MM.1S (cell line): ENCODE data around the gene TMEM106C.

Experiments used
- CTCF ChIP-seq: fragments of 300-600 bp; sonication (generic); IDR thresholded peaks from 2 replicates; pipeline ENCODE4 v1.5.1; 2016; ENCODE audit warnings: antibody characterized with exemption, low read length, mixed read lengths
- EZH2 ChIP-seq: fragments of 300-600 bp; sonication (generic); optimal IDR thresholded peaks from 2 replicates; pipeline ENCODE3; 2017; ENCODE audit warnings: low read depth, mild to moderate bottlenecking, antibody characterized with exemption, low read length, mixed read lengths

GRCh38 chr12:47921907-47922306 is 41.5 kb upstream of the TMEM106C start:
- TF ChIP-seq CTCF (no peak), EZH2 (no peak)
